Measurements from ENCODE around the gene LRCH3. TPM values are rescaled to one million over a fixed set of nuclear protein-coding genes. Genes with fewer than 3 reads are reported as not detected.
"Not testable (repeated sequence)": the region's sequence is repeated elsewhere in the genome, so short reads cannot be mapped to it uniquely, and the experiment has no call there.

Gene LRCH3
- polyA plus RNA-seq, 2 donors: 7.0 to 13.1 TPM

GRCh38 chr3:197926418-197926817 is 135.4 kb downstream of the LRCH3 start:
- peaks cover 0 to 2% of the 10 kb centered on the region in 2 donors for H3K36me3 ChIP-seq (ENCODE audit: control insufficient read depth in 2 of 2, insufficient read depth in 2 of 2, low read length in 1 of 2)
- H3K4me3 ChIP-seq (ENCODE audit: low read depth in 1 of 2, low read length in 2 of 2): no peak overlapping the region
- H3K27ac ChIP-seq (ENCODE audit: low read depth in 2 of 2, low read length in 1 of 2): no peak overlapping the region
- H3K4me1 ChIP-seq (ENCODE audit: control insufficient read depth in 2 of 2, insufficient read depth in 2 of 2, low read length in 1 of 2): no peaks in the 10 kb centered on the region
- no peaks in the 10 kb centered on the region for H3K9me3 ChIP-seq (ENCODE audit: control insufficient read depth in 2 of 2, insufficient read depth in 1 of 2, low read depth in 1 of 2, low read length in 1 of 2)
- H3K27me3 ChIP-seq (ENCODE audit: control insufficient read depth in 1 of 2, insufficient read depth in 2 of 2, low read length in 2 of 2): no peaks in the 10 kb centered on the region
- 76 to 78% methylated on average over 7 of the region's 7 CpGs for WGBS, 2 donors

- H3K9me3 ChIP-seq (ENCODE audit: control insufficient read depth in 2 of 2, insufficient read depth in 1 of 2, low read depth in 1 of 2, low read length in 1 of 2); H3K27ac ChIP-seq (ENCODE audit: low read depth in 2 of 2, low read length in 1 of 2); H3K27me3 ChIP-seq (ENCODE audit: control insufficient read depth in 1 of 2, insufficient read depth in 2 of 2, low read length in 2 of 2); H3K4me3 ChIP-seq (ENCODE audit: low read depth in 1 of 2, low read length in 2 of 2); H3K4me1 ChIP-seq (ENCODE audit: control insufficient read depth in 2 of 2, insufficient read depth in 2 of 2, low read length in 1 of 2); H3K36me3 ChIP-seq (ENCODE audit: control insufficient read depth in 2 of 2, insufficient read depth in 2 of 2, low read length in 1 of 2): not testable (repeated sequence)
- WGBS, 2 donors: 89 to 94% methylated on average over 3 of the region's 3 CpGs
Observed at GRCh38 chr3:197927578-197927977, 136.5 kb downstream of the LRCH3 start.

GRCh38 chr3:197936819-197937384 is 145.8 kb downstream of the LRCH3 start:
- Histone ChIP-seq H3K4me1 (ENCODE audit: control insufficient read depth in 2 of 2, insufficient read depth in 2 of 2, low read length in 1 of 2) (no peaks in the 10 kb centered on the region), H3K27ac (ENCODE audit: low read depth in 2 of 2, low read length in 1 of 2) (no peak overlapping the region), H3K36me3 (ENCODE audit: control insufficient read depth in 2 of 2, insufficient read depth in 2 of 2, low read length in 1 of 2) (no peaks in the 10 kb centered on the region), H3K9me3 (ENCODE audit: control insufficient read depth in 2 of 2, insufficient read depth in 1 of 2, low read depth in 1 of 2, low read length in 1 of 2) (no peaks in the 10 kb centered on the region), H3K4me3 (ENCODE audit: low read depth in 1 of 2, low read length in 2 of 2) (no peak overlapping the region), H3K27me3 (ENCODE audit: control insufficient read depth in 1 of 2, insufficient read depth in 2 of 2, low read length in 2 of 2) (no peaks in the 10 kb centered on the region)
- WGBS, 2 donors: 79 to 87% methylated on average over 15 of the region's 15 CpGs

Other genes with a start within 250 kb of the LRCH3 start
- gene BDH1, start 235.3 kb upstream of the LRCH3 start, polyA plus RNA-seq: 10 to 100 TPM; 49.5 to 59.9 TPM
- gene RUBCN, start 54.4 kb upstream of the LRCH3 start, polyA plus RNA-seq: 10 to 100 TPM in 1 of 2 donors, 1 to 10 TPM in 1; 8.2 to 12.6 TPM
- 10 to 100 TPM; 11.2 to 17.8 TPM for gene FYTTD1, start 41.4 kb upstream of the LRCH3 start, polyA plus RNA-seq
- gene RPL35A, start 158.9 kb downstream of the LRCH3 start, polyA plus RNA-seq: 1,000 to 10,000 TPM; 1,287 to 1,822 TPM
- gene LMLN, start 169.0 kb downstream of the LRCH3 start, polyA plus RNA-seq: 1 to 10 TPM; 1.3 to 2.4 TPM